Measurements from ENCODE around the gene ICOSLG.

ICOSLG gene

GRCh38 chr21:44263768-44264167 is 23.0 kb upstream of the ICOSLG start:
- no peak overlapping the region for H3K18ac ChIP-seq (ENCODE audit: low read depth in 1 of 2, low read length in 2 of 2)
- H3K27me3 ChIP-seq (ENCODE audit: control insufficient read depth in 1 of 2, insufficient read depth in 1 of 2, low read length in 2 of 2): peaks cover 26 to 46% of the 10 kb centered on the region in 2 experiments
- no peak overlapping the region for H2AFZ ChIP-seq (ENCODE audit: low read depth, low read length)
- H2AK5ac ChIP-seq (ENCODE audit: low read length, severe bottlenecking): no peak overlapping the region
- H2BK12ac ChIP-seq (ENCODE audit: low read length in 2 of 2): no peak overlapping the region
- peaks cover 6% of the 10 kb centered on the region for H3K9me3 ChIP-seq (ENCODE audit: control insufficient read depth, low read length)
- H3K4me1 ChIP-seq (ENCODE audit: control insufficient read depth, insufficient read depth, low read depth, low read length): no peaks in the 10 kb centered on the region
- no peak overlapping the region for H3K4me3 ChIP-seq (ENCODE audit: insufficient read depth in 1 of 2, low read depth in 1 of 2, low read length in 2 of 2)
- H4K91ac ChIP-seq (ENCODE audit: low read length): no peak overlapping the region
- no peak overlapping the region for H2BK120ac ChIP-seq (ENCODE audit: low read depth, low read length)
- no peak for DNase-seq
- H3K27ac ChIP-seq (ENCODE audit: low read length, poor library complexity, severe bottlenecking): no peak overlapping the region
- no peaks in the 10 kb centered on the region for H3K79me1 ChIP-seq (replicated peaks; ENCODE audit: low read length, poor library complexity, severe bottlenecking)
- no peaks in the 10 kb centered on the region for H3K36me3 ChIP-seq (ENCODE audit: control insufficient read depth in 1 of 2, insufficient read depth in 2 of 2, low read depth in 1 of 2, low read length in 2 of 2)
- no peak overlapping the region for H3K4me2 ChIP-seq (ENCODE audit: low read length, poor library complexity, severe bottlenecking)
- H3K4ac ChIP-seq (ENCODE audit: low read depth in 1 of 2, low read length in 2 of 2): no peak overlapping the region
- H4K8ac ChIP-seq (ENCODE audit: low read length): no peak overlapping the region
- no peak overlapping the region for H3K9ac ChIP-seq (ENCODE audit: low read length)
- WGBS: 100% methylated on average over 2 of the region's 4 CpGs
- no peak overlapping the region for H2BK5ac ChIP-seq (ENCODE audit: low read depth, low read length, poor library complexity, severe bottlenecking)
- no peak overlapping the region for H2BK15ac ChIP-seq (ENCODE audit: low read depth, poor library complexity, severe bottlenecking)
- H3K23ac ChIP-seq (ENCODE audit: low read length in 2 of 2): no peak overlapping the region
- H3K14ac ChIP-seq (ENCODE audit: low read length in 2 of 2): no peak overlapping the region

- no peak overlapping the region for H2BK120ac ChIP-seq (ENCODE audit: low read depth, low read length)
- 45% methylated on average over 16 of the region's 18 CpGs for WGBS
- H2AK5ac ChIP-seq (ENCODE audit: low read length, severe bottlenecking): no peak overlapping the region
- H3K4me1 ChIP-seq (ENCODE audit: control insufficient read depth, insufficient read depth, low read depth, low read length): no peaks in the 10 kb centered on the region
- no peak overlapping the region for H3K9ac ChIP-seq (ENCODE audit: low read length)
- H3K14ac ChIP-seq (ENCODE audit: low read length in 2 of 2): no peak overlapping the region
- H3K4me2 ChIP-seq (ENCODE audit: low read length, poor library complexity, severe bottlenecking): no peak overlapping the region
- no peak overlapping the region for H2AFZ ChIP-seq (ENCODE audit: low read depth, low read length)
- H2BK5ac ChIP-seq (ENCODE audit: low read depth, low read length, poor library complexity, severe bottlenecking): no peak overlapping the region
- no peak overlapping the region for H4K8ac ChIP-seq (ENCODE audit: low read length)
- peaks cover 31 to 50% of the 10 kb centered on the region in 2 experiments for H3K27me3 ChIP-seq (ENCODE audit: control insufficient read depth in 1 of 2, insufficient read depth in 1 of 2, low read length in 2 of 2)
- peak overlapping the region in 1 of 2 experiments; percentile 29 for H3K18ac ChIP-seq (ENCODE audit: low read depth in 1 of 2, low read length in 2 of 2)
- H3K79me1 ChIP-seq (replicated peaks; ENCODE audit: low read length, poor library complexity, severe bottlenecking): no peaks in the 10 kb centered on the region
- DNase-seq: no peak
- H3K27ac ChIP-seq (ENCODE audit: low read length, poor library complexity, severe bottlenecking): no peak overlapping the region
- no peak overlapping the region for H3K23ac ChIP-seq (ENCODE audit: low read length in 2 of 2)
- no peaks in the 10 kb centered on the region for H3K36me3 ChIP-seq (ENCODE audit: control insufficient read depth in 1 of 2, insufficient read depth in 2 of 2, low read depth in 1 of 2, low read length in 2 of 2)
- H3K4me3 ChIP-seq (ENCODE audit: insufficient read depth in 1 of 2, low read depth in 1 of 2, low read length in 2 of 2): no peak overlapping the region
- peaks cover 6% of the 10 kb centered on the region for H3K9me3 ChIP-seq (ENCODE audit: control insufficient read depth, low read length)
- no peak overlapping the region for H3K4ac ChIP-seq (ENCODE audit: low read depth in 1 of 2, low read length in 2 of 2)
- no peak overlapping the region for H2BK12ac ChIP-seq (ENCODE audit: low read length in 2 of 2)
- no peak overlapping the region for H2BK15ac ChIP-seq (ENCODE audit: low read depth, poor library complexity, severe bottlenecking)
- no peak overlapping the region for H4K91ac ChIP-seq (ENCODE audit: low read length)
Observed at GRCh38 chr21:44263221-44263760, 22.5 kb upstream of the ICOSLG start.

- Histone ChIP-seq H3K27me3 (ENCODE audit: control insufficient read depth in 1 of 2, insufficient read depth in 1 of 2, low read length in 2 of 2) (peaks cover 34 to 51% of the 10 kb centered on the region in 2 experiments), H3K4me3 (ENCODE audit: insufficient read depth in 1 of 2, low read depth in 1 of 2, low read length in 2 of 2) (no peak overlapping the region), H3K4me1 (ENCODE audit: control insufficient read depth, insufficient read depth, low read depth, low read length) (no peaks in the 10 kb centered on the region), H4K91ac (ENCODE audit: low read length) (no peak overlapping the region), H3K9ac (ENCODE audit: low read length) (no peak overlapping the region), H3K18ac (ENCODE audit: low read depth in 1 of 2, low read length in 2 of 2) (no peak overlapping the region), H2BK5ac (ENCODE audit: low read depth, low read length, poor library complexity, severe bottlenecking) (no peak overlapping the region), H3K4ac (ENCODE audit: low read depth in 1 of 2, low read length in 2 of 2) (no peak overlapping the region), H3K79me1 (replicated peaks; ENCODE audit: low read length, poor library complexity, severe bottlenecking) (no peaks in the 10 kb centered on the region), H3K9me3 (ENCODE audit: control insufficient read depth, low read length) (peaks cover 6% of the 10 kb centered on the region), H2AK5ac (ENCODE audit: low read length, severe bottlenecking) (no peak overlapping the region), H2BK12ac (ENCODE audit: low read length in 2 of 2) (no peak overlapping the region), H4K8ac (ENCODE audit: low read length) (no peak overlapping the region), H2BK15ac (ENCODE audit: low read depth, poor library complexity, severe bottlenecking) (no peak overlapping the region), H3K27ac (ENCODE audit: low read length, poor library complexity, severe bottlenecking) (no peak overlapping the region), H3K23ac (ENCODE audit: low read length in 2 of 2) (no peak overlapping the region), H3K14ac (ENCODE audit: low read length in 2 of 2) (no peak overlapping the region), H2AFZ (ENCODE audit: low read depth, low read length) (no peak overlapping the region), H3K4me2 (ENCODE audit: low read length, poor library complexity, severe bottlenecking) (no peak overlapping the region), H2BK120ac (ENCODE audit: low read depth, low read length) (no peak overlapping the region), H3K36me3 (ENCODE audit: control insufficient read depth in 1 of 2, insufficient read depth in 2 of 2, low read depth in 1 of 2, low read length in 2 of 2) (no peaks in the 10 kb centered on the region)
- DNase-seq: no peak
- WGBS: 75% methylated on average over 12 of the region's 12 CpGs
Observed at GRCh38 chr21:44262338-44263056, 21.8 kb upstream of the ICOSLG start.

- Histone ChIP-seq H3K18ac (ENCODE audit: low read depth in 1 of 2, low read length in 2 of 2) (no peak within 1 kb of the TSS), H3K27ac (ENCODE audit: low read length, poor library complexity, severe bottlenecking) (no peak within 1 kb of the TSS), H3K79me1 (replicated peaks; ENCODE audit: low read length, poor library complexity, severe bottlenecking) (no peaks in the 10 kb centered on the region), H3K14ac (ENCODE audit: low read length in 2 of 2) (no peak within 1 kb of the TSS), H3K4me3 (ENCODE audit: insufficient read depth in 1 of 2, low read depth in 1 of 2, low read length in 2 of 2) (no peak within 1 kb of the TSS), H2AFZ (ENCODE audit: low read depth, low read length) (no peak within 1 kb of the TSS), H3K4ac (ENCODE audit: low read depth in 1 of 2, low read length in 2 of 2) (peak within 1 kb of the TSS in 1 of 2 experiments; percentile 7), H4K8ac (ENCODE audit: low read length) (no peak within 1 kb of the TSS), H3K4me2 (ENCODE audit: low read length, poor library complexity, severe bottlenecking) (no peak within 1 kb of the TSS), H3K27me3 (ENCODE audit: control insufficient read depth in 1 of 2, insufficient read depth in 1 of 2, low read length in 2 of 2) (peaks cover 35 to 43% of the 10 kb centered on the region in 2 experiments), H2BK15ac (ENCODE audit: low read depth, poor library complexity, severe bottlenecking) (no peak within 1 kb of the TSS), H3K9ac (ENCODE audit: low read length) (no peak within 1 kb of the TSS), H2BK120ac (ENCODE audit: low read depth, low read length) (no peak within 1 kb of the TSS), H3K4me1 (ENCODE audit: control insufficient read depth, insufficient read depth, low read depth, low read length) (no peaks in the 10 kb centered on the region), H2AK5ac (ENCODE audit: low read length, severe bottlenecking) (no peak within 1 kb of the TSS), H3K36me3 (ENCODE audit: control insufficient read depth in 1 of 2, insufficient read depth in 2 of 2, low read depth in 1 of 2, low read length in 2 of 2) (no peaks in the 10 kb centered on the region), H3K23ac (ENCODE audit: low read length in 2 of 2) (no peak within 1 kb of the TSS), H2BK5ac (ENCODE audit: low read depth, low read length, poor library complexity, severe bottlenecking) (no peak within 1 kb of the TSS), H3K9me3 (ENCODE audit: control insufficient read depth, low read length) (peaks cover 6% of the 10 kb centered on the region), H2BK12ac (ENCODE audit: low read length in 2 of 2) (no peak within 1 kb of the TSS), H4K91ac (ENCODE audit: low read length) (no peak within 1 kb of the TSS)
- DNase-seq: no peak
- WGBS: 77% methylated on average over 19 of the region's 19 CpGs
Observed at GRCh38 chr21:44261675-44262295, 21.0 kb upstream of the ICOSLG start, which contains the start of gene DNMT3L. Gene DNMT3L (minus strand): TSS chr21:44261897. CDS start chr21:44261259, 638 bp downstream.
